K562 (cell line): ENCODE measurements around the gene ZC3H8. TPM values are rescaled to one million over a fixed set of nuclear protein-coding genes. Genes with fewer than 3 reads are reported as not detected.

ENCODE experiments used
- ATAC-seq: fragments of 200-7000 bp; cut with Tn5 transposase; 3 replicates; pipeline ENCODE4 v1.9.1; 2020; ENCODE audit warnings: moderate library complexity
- BruUV-seq: library from RNA; stranded (reverse); fragments of 400-500 nt; replicated peaks from 2 replicates; lab custom pipeline; 2021; lab: Mats Ljungman, UMichigan
- CTCF ChIA-PET: fragments of 300-600 bp; formaldehyde crosslinking; extraction: SDS; loops from one replicate; lab custom pipeline; 2021; ENCODE audit warnings: low intra/inter-chr PET ratio; lab: Yijun Ruan, JAX
- POLR2A ChIA-PET: fragments of 300-600, 350-650 bp; sonication (Branson Sonifier 250); formaldehyde crosslinking; extraction: SDS; loops from one replicate; lab custom pipeline; 2021; ENCODE audit warnings: antibody characterized with exemption, inconsistent platforms; lab: Yijun Ruan, JAX
- DNase-seq, 4 experiments: peaks; one replicate each; pipeline versions ENCODE4 v3.0.0 to v3.0.0-alpha.2; 2011 to 2018; ENCODE audit warnings: low spot score in 3 of 4, mixed read lengths in 3 of 4; ENCODE audit errors: extremely low read depth in 1 of 4
- FAIRE-seq: peaks from 2 replicates; lab custom pipeline; 2011; peaks lifted over from hg19 to GRCh38; lab: Jason Lieb, UNC
- H2AFZ ChIP-seq: 2 replicates; pipeline ENCODE4 v1.6.0; 2011; ENCODE audit warnings: low read depth, low read length, control low read depth, inconsistent platforms
- H3K27ac ChIP-seq: fragments of 200-600 bp; 3 replicates; pipeline ENCODE4 v1.8.0; 2011; ENCODE audit warnings: low read depth, mild to moderate bottlenecking, control low read depth, inconsistent platforms, low read length, moderate library complexity, mixed read lengths; ENCODE audit errors: extremely low read depth
- H3K27me3 ChIP-seq, 2 experiments: fragments of 300-600 bp in 1 of 2; 2 replicates in 1 of 2; 3 replicates in 1 of 2; pipeline versions ENCODE4 v1.6.0 to v1.8.0; 2011; ENCODE audit warnings: inconsistent platforms in 2 of 2, low read length in 2 of 2, mild to moderate bottlenecking in 1 of 2, mixed read lengths in 1 of 2, moderate library complexity in 1 of 2; ENCODE audit not compliant: control insufficient read depth in 2 of 2, insufficient read depth in 2 of 2
- H3K36me3 ChIP-seq: fragments of 300-600 bp; 3 replicates; pipeline ENCODE4 v1.8.0; 2011; ENCODE audit warnings: mild to moderate bottlenecking, low read length, inconsistent platforms; ENCODE audit not compliant: control insufficient read depth, insufficient read depth
- H3K4me1 ChIP-seq, 2 experiments: fragments of 200-600 bp in 1 of 2; replicated peaks in 1 of 2; 2 replicates in 1 of 2; 3 replicates in 1 of 2; pipeline versions ENCODE4 v1.5.1 to v1.8.0; 2011; ENCODE audit warnings: inconsistent platforms in 2 of 2, low read length in 2 of 2, mild to moderate bottlenecking in 1 of 2, mixed read lengths in 1 of 2, moderate library complexity in 1 of 2; ENCODE audit not compliant: control insufficient read depth in 2 of 2, insufficient read depth in 2 of 2
- H3K4me2 ChIP-seq: 2 replicates; pipeline ENCODE4 v1.6.1; 2011; ENCODE audit warnings: low read length, control low read depth, inconsistent platforms, mixed read lengths; ENCODE audit not compliant: insufficient read depth
- H3K4me3 ChIP-seq: fragments of 200-600 bp; sonication (generic), shearing (Covaris generic); 2 replicates; pipeline ENCODE4 v1.5.1; 2016; ENCODE audit warnings: control low read depth, inconsistent platforms
- H3K79me2 ChIP-seq: fragments of 200-600 bp; 3 replicates; pipeline ENCODE4 v1.8.0; 2011; ENCODE audit warnings: low read length, inconsistent platforms; ENCODE audit not compliant: control insufficient read depth, insufficient read depth
- H3K9ac ChIP-seq, 2 experiments: 2 replicates each; pipeline versions ENCODE4 v1.6.0 to v1.6.1; 2011; ENCODE audit warnings: low read depth in 2 of 2, low read length in 2 of 2, control low read depth in 1 of 2, inconsistent platforms in 1 of 2, mild to moderate bottlenecking in 1 of 2, mixed read lengths in 1 of 2; ENCODE audit not compliant: insufficient read depth in 1 of 2
- H3K9me1 ChIP-seq: one replicate; pipeline ENCODE4 v1.6.0; 2011; ENCODE audit warnings: inconsistent platforms, mild to moderate bottlenecking, low read length, moderate library complexity; ENCODE audit not compliant: control insufficient read depth, insufficient read depth
- H3K9me3 ChIP-seq: replicated peaks from 2 replicates; pipeline ENCODE4 v1.5.1; 2011; ENCODE audit warnings: low read depth, low read length, inconsistent platforms; ENCODE audit not compliant: control insufficient read depth, insufficient read depth
- H4K20me1 ChIP-seq: replicated peaks from 2 replicates; pipeline ENCODE4 v1.6.1; 2011; ENCODE audit warnings: low read length, inconsistent platforms, mixed read lengths; ENCODE audit not compliant: control insufficient read depth, insufficient read depth
- CBFA2T3 ChIP-seq: fragments of 450-650 bp; IDR thresholded peaks from 2 replicates; pipeline ENCODE4 v1.6.1; 2017
- CCAR2 ChIP-seq: fragments of 200-400 bp; formaldehyde crosslinking; IDR thresholded peaks from 2 replicates; pipeline ENCODE4 v1.6.1; 2017; ENCODE audit warnings: mild to moderate bottlenecking, low read depth, low read length
- ETV1 ChIP-seq: fragments of 450-650 bp; conservative IDR thresholded peaks from 2 replicates; pipeline ENCODE4 v1.6.1; 2016; ENCODE audit warnings: missing genetic modification characterization, control low read depth, low read depth, missing compliant biosample characterization
- PCBP1 ChIP-seq: fragments of 200-400 bp; formaldehyde crosslinking; IDR thresholded peaks from 2 replicates; pipeline ENCODE4 v1.6.1; 2018; ENCODE audit warnings: mild to moderate bottlenecking, low read depth, low read length; ENCODE audit not compliant: poor library complexity, severe bottlenecking
- SAP30 ChIP-seq: fragments of 200-600 bp; sonication (generic); IDR thresholded peaks from 2 replicates; pipeline ENCODE4 v1.6.1; 2012; ENCODE audit warnings: borderline replicate concordance, low read depth, mild to moderate bottlenecking, moderate library complexity, low read length, control low read depth, inconsistent platforms; ENCODE audit not compliant: insufficient read depth, poor library complexity, severe bottlenecking
- STAG1 ChIP-seq: sonication (generic); formaldehyde crosslinking; IDR thresholded peaks from 2 replicates; pipeline ENCODE4 v1.5.0; 2020; ENCODE audit warnings: missing genetic modification reagents, borderline replicate concordance
- ZC3H11A ChIP-seq: IDR thresholded peaks from 2 replicates; pipeline ENCODE4 v1.6.1; 2012; ENCODE audit warnings: low read depth, low read length, improper control_type of control experiment
- WGBS: fragments of 100-300 bp; shearing (Covaris generic); methylation state at CpG from one replicate; pipeline ENCODE4 v1.1.6; 2016; ENCODE audit warnings: low coverage, mixed read lengths; ENCODE audit not compliant: insufficient coverage; ENCODE audit errors: missing lambda C conversion rate; 5-methylcytosine and 5-hydroxymethylcytosine counted together
- in situ Hi-C: fragments of 300-500 bp; cut with MboI; formaldehyde crosslinking; loops from 4 replicates; pipeline ENCODE4 v1.15.0; 2018; ENCODE audit warnings: inconsistent platforms, mixed read lengths
- intact Hi-C: fragments of 100-400 bp; cut with micrococcal nuclease; formaldehyde crosslinking; loops from 2 replicates; pipeline ENCODE4 v1.14.2; 2022
- polyA plus RNA-seq, 8 experiments: library from polyadenylated mRNA; depleted of rRNA in 4 of 8; stranded (reverse) in 5 of 8; unstranded in 3 of 8; fragments of >200 nt; fragmentation: Nextera tagmentation in 2 of 8; fragmentation: Illumina TruSeq in 1 of 8; extraction: Ambion mirVana in 2 of 8; extraction: Trizol in 1 of 8; gene quantifications; 2 replicates each; pipeline versions ENCODE4 v1.2.1 to v1.2.3, GENCODE V29; 2011 to 2014; ENCODE audit warnings: inconsistent platforms in 1 of 8, missing spikeins in 1 of 8
- total RNA-seq, 7 experiments: library from RNA; depleted of rRNA in 6 of 7; stranded (reverse); fragments of >200 nt in 6 of 7; fragmentation: Illumina TruSeq in 2 of 7; extraction: Trizol in 2 of 7; gene quantifications; 2 replicates each; pipeline versions ENCODE4 v1.2.1 to v1.2.3, GENCODE V29; 2011 to 2021; ENCODE audit warnings: low replicate concordance in 1 of 7
- TF ChIP-seq, protein P1 (sequence below): fragments of 250-450 bp; sonication (Bioruptor Pico); IDR thresholded peaks from 2 replicates; pipeline ENCODE4 v1.5.0; 2020; ENCODE audit warnings: mild to moderate bottlenecking, borderline replicate concordance
- TF ChIP-seq, protein P2 (sequence below), 3 experiments: fragments of 200-800 bp in 1 of 3; fragments of 250-450 bp in 1 of 3; fragments of 450-650 bp in 1 of 3; sonication (Bioruptor Pico) in 1 of 3; sonication (Bioruptor generic) in 1 of 3; formaldehyde crosslinking in 1 of 3; IDR thresholded peaks; 2 replicates each; pipeline versions ENCODE4 v1.6.1 to v1.8.0; 2016 to 2022; ENCODE audit warnings: mild to moderate bottlenecking in 2 of 3, missing genetic modification characterization in 2 of 3, missing compliant biosample characterization in 1 of 3, moderate library complexity in 1 of 3
- TF ChIP-seq, protein P3 (sequence below): fragments of 450-650 bp; IDR thresholded peaks from 2 replicates; pipeline ENCODE4 v1.6.1; 2016; ENCODE audit warnings: antibody characterized with exemption

ZC3H8 gene
- total and polyA plus RNA-seq, 9 of the 15 experiments (the other 6 are each of a cell fraction or from before 2014, with no cell fraction given) = 11.6 to 41.5 (median 27.5) TPM

DNA sequence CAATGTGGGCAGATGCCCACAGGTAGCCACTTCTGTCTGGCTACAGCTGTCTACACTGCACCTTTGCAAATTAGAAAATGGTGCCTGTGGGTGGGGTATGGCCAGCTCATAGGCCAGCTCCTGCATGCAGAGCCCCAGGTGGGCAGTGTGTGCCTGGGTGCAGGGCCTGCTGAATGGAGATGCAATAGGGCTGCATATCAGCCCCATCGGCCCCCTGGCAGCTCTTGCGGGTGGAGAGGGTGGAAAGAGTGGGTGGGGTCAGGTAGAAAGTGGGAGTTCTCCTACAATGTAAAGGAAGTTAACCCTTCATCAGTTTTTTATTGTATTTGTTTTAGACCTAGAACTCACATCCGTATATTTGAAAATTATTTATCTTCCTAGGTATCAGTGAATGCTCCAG lies 79.5 kb downstream of the ZC3H8 start:
- no peak overlapping the region for H2AFZ ChIP-seq

More for the DNA sequence above, 79.5 kb downstream of the ZC3H8 start:
- H3K4me2 ChIP-seq = no peak overlapping the region
- ATAC-seq (no peak), FAIRE-seq (no peak), DNase-seq (no peak)
- no peak overlapping the region for H3K27ac ChIP-seq
- no peak overlapping the region for H3K9ac ChIP-seq
- intact Hi-C loops (no loop called here), in situ Hi-C loops (no loop called here)
- no TSS peak for BruUV-seq
- CTCF ChIA-PET = no interaction called here
- H3K4me1 ChIP-seq = peaks cover 0 to 8% of the 10 kb centered on the region in 2 experiments; a peak in 3 of 5 replicates
- no peak overlapping the region for H3K4me3 ChIP-seq
- H3K27me3 ChIP-seq = peaks cover 8 to 15% of the 10 kb centered on the region in 2 experiments; a peak in 4 of 5 replicates
- H3K36me3 ChIP-seq = no peaks in the 10 kb centered on the region
- TF ChIP-seq, protein P1, sequence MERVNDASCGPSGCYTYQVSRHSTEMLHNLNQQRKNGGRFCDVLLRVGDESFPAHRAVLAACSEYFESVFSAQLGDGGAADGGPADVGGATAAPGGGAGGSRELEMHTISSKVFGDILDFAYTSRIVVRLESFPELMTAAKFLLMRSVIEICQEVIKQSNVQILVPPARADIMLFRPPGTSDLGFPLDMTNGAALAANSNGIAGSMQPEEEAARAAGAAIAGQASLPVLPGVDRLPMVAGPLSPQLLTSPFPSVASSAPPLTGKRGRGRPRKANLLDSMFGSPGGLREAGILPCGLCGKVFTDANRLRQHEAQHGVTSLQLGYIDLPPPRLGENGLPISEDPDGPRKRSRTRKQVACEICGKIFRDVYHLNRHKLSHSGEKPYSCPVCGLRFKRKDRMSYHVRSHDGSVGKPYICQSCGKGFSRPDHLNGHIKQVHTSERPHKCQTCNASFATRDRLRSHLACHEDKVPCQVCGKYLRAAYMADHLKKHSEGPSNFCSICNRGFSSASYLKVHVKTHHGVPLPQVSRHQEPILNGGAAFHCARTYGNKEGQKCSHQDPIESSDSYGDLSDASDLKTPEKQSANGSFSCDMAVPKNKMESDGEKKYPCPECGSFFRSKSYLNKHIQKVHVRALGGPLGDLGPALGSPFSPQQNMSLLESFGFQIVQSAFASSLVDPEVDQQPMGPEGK (CRISPR knock-in tag) = no peak
- no peak for TF ChIP-seq ETV1
- TF ChIP-seq PCBP1 = no peak
- no peak for TF ChIP-seq ZC3H11A
- TF ChIP-seq, protein P2, sequence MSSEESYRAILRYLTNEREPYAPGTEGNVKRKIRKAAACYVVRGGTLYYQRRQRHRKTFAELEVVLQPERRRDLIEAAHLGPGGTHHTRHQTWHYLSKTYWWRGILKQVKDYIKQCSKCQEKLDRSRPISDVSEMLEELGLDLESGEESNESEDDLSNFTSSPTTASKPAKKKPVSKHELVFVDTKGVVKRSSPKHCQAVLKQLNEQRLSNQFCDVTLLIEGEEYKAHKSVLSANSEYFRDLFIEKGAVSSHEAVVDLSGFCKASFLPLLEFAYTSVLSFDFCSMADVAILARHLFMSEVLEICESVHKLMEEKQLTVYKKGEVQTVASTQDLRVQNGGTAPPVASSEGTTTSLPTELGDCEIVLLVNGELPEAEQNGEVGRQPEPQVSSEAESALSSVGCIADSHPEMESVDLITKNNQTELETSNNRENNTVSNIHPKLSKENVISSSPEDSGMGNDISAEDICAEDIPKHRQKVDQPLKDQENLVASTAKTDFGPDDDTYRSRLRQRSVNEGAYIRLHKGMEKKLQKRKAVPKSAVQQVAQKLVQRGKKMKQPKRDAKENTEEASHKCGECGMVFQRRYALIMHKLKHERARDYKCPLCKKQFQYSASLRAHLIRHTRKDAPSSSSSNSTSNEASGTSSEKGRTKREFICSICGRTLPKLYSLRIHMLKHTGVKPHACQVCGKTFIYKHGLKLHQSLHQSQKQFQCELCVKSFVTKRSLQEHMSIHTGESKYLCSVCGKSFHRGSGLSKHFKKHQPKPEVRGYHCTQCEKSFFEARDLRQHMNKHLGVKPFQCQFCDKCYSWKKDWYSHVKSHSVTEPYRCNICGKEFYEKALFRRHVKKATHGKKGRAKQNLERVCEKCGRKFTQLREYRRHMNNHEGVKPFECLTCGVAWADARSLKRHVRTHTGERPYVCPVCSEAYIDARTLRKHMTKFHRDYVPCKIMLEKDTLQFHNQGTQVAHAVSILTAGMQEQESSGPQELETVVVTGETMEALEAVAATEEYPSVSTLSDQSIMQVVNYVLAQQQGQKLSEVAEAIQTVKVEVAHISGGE (CRISPR knock-in tag; IDR thresholded peaks at IDR 0.05) = no peak
- TF ChIP-seq CCAR2 = no peak
- no peak for TF ChIP-seq CBFA2T3
- no peak for TF ChIP-seq SAP30
- TF ChIP-seq, protein P3, sequence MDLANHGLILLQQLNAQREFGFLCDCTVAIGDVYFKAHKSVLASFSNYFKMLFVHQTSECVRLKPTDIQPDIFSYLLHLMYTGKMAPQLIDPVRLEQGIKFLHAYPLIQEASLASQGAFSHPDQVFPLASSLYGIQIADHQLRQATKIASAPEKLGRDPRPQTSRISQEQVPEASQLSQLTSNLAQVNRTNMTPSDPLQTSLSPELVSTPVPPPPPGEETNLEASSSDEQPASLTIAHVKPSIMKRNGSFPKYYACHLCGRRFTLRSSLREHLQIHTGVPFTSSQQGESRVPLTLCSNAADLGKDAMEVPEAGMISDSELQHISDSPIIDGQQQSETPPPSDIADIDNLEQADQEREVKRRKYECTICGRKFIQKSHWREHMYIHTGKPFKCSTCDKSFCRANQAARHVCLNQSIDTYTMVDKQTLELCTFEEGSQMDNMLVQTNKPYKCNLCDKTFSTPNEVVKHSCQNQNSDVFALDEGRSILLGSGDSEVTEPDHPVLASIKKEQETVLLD = no peak
- no peak for TF ChIP-seq STAG1 (CRISPR knock-in tag)
- H3K79me2 ChIP-seq = no peaks in the 10 kb centered on the region
- no peaks in the 10 kb centered on the region for H4K20me1 ChIP-seq
- H3K9me1 ChIP-seq = no peaks in the 10 kb centered on the region
- POLR2A ChIA-PET = interaction anchor here (1.2 kb wide), 1 partner anchor 31 kb away, joined by 3 read pairs; no protein-coding TSS in a partner anchor
- WGBS = 36% methylated on average over 3 of the region's 3 CpGs
- no peaks in the 10 kb centered on the region for H3K9me3 ChIP-seq
